ENCODE results near the gene ITM2B. TPM values are rescaled to one million over a fixed set of nuclear protein-coding genes. Genes with fewer than 3 reads are reported as not detected.

Gene ITM2B
- total and polyA plus RNA-seq, 8 donors, result 114 to 361 (median 186) TPM

DNA sequence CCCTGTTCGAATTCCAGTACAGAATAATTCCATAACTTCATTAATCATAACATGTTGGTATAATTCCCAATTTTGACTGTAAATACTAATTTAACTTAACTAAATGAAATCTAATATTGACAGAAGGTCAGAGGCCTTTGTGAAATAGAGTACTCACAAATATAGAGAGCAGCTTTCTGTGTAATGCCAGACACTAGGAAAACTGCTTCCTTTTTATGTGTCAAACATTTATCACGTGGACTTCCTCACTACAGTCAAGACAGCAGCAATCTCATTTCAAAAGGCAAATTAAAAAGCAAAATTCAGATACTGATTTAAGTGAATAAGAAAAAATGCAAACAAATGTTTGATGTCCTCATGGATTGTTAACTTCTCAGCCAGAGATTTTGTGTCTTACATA, 13.1 kb downstream of the ITM2B start:
- TF ChIP-seq, protein P1, sequence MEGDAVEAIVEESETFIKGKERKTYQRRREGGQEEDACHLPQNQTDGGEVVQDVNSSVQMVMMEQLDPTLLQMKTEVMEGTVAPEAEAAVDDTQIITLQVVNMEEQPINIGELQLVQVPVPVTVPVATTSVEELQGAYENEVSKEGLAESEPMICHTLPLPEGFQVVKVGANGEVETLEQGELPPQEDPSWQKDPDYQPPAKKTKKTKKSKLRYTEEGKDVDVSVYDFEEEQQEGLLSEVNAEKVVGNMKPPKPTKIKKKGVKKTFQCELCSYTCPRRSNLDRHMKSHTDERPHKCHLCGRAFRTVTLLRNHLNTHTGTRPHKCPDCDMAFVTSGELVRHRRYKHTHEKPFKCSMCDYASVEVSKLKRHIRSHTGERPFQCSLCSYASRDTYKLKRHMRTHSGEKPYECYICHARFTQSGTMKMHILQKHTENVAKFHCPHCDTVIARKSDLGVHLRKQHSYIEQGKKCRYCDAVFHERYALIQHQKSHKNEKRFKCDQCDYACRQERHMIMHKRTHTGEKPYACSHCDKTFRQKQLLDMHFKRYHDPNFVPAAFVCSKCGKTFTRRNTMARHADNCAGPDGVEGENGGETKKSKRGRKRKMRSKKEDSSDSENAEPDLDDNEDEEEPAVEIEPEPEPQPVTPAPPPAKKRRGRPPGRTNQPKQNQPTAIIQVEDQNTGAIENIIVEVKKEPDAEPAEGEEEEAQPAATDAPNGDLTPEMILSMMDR (IDR thresholded peaks at IDR 0.05), result no peak
- peaks cover 28 to 38% (median 30%) of the 10 kb centered on the region in 3 donors for H3K4me1 ChIP-seq
- ATAC-seq (peak in 1 of 4 donors; percentile 40), FAIRE-seq (no peak), DNase-seq (no peak)
- H3K9me3 ChIP-seq, result no peaks in the 10 kb centered on the region
- no peak overlapping the region for H3K27ac ChIP-seq
- WGBS, 2 donors, result 45 to 51% methylated on average over 2 of the region's 2 CpGs
- H3K27me3 ChIP-seq, result no peaks in the 10 kb centered on the region
- peaks cover 0 to under 1% (median 0%) of the 10 kb centered on the region in 3 donors for H3K36me3 ChIP-seq
- H3K4me3 ChIP-seq, result no peak overlapping the region
- intact Hi-C loops (cut with DNase I), result loop anchor here in 1 of 3 donors (10.0 kb wide), 1 partner anchor 49 kb away; no protein-coding TSS in a partner anchor

GRCh38 chr13:48249018-48249417, 16.0 kb downstream of the ITM2B start:
- Histone ChIP-seq H3K27me3 (no peaks in the 10 kb centered on the region), H3K9me3 (no peaks in the 10 kb centered on the region), H3K4me1 (peaks cover 20 to 43% (median 33%) of the 10 kb centered on the region in 3 donors), H3K4me3 (no peak overlapping the region), H3K27ac (no peak overlapping the region), H3K36me3 (no peaks in the 10 kb centered on the region)
- intact Hi-C loops (cut with DNase I), result loop anchor here in 1 of 3 donors (10.0 kb wide), 1 partner anchor 46 kb away; no protein-coding TSS in a partner anchor
- no peak for ATAC-seq
- no peak for FAIRE-seq
- 92 to 95% methylated on average over 2 of the region's 2 CpGs for WGBS, 2 donors
- TF ChIP-seq, protein P1 (IDR thresholded peaks at IDR 0.05), result no peak
- DNase-seq, result no peak

DNA sequence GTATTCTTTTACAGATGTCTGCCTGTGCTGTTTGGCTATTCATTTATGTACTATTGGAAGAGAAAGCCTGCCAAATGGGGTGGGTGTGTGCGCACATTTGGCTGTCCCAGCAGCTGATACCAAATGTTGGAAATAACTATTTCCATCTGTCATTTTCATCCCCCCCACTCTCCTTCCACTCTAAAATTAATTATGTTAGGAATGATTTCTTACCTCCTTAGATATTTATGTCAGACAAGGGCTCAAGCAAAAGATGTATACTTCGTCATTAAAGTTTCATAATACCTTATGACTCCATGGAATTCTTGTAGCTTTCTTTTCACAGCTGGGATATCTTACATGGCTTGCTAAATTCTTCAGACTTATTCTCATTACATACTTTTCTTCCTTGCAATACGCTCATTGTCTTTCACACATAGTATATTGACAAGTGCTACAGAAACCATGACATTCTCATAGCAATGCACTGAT, 18.6 kb downstream of the ITM2B start:
- H3K4me3 ChIP-seq, result no peak overlapping the region
- TF ChIP-seq, protein P1 (IDR thresholded peaks at IDR 0.05), result no peak
- WGBS, 2 donors, result 72 to 78% methylated on average over 3 of the region's 3 CpGs
- no peak for FAIRE-seq
- H3K27ac ChIP-seq, result no peak overlapping the region
- ATAC-seq, result peak in 2 of 4 donors; percentile 13 to 16
- no peaks in the 10 kb centered on the region for H3K9me3 ChIP-seq
- peaks cover 0 to 19% (median 0%) of the 10 kb centered on the region in 3 donors for H3K36me3 ChIP-seq
- DNase-seq, result no peak
- intact Hi-C loops (cut with DNase I), result no loop called here
- peaks cover 19 to 49% (median 28%) of the 10 kb centered on the region in 3 donors for H3K4me1 ChIP-seq
- no peaks in the 10 kb centered on the region for H3K27me3 ChIP-seq

GRCh38 chr13:48252176-48252575, 19.2 kb downstream of the ITM2B start:
- H3K9me3 ChIP-seq, result no peaks in the 10 kb centered on the region
- 92 to 98% methylated on average over 10 of the region's 10 CpGs for WGBS, 2 donors
- peaks cover 19 to 53% (median 28%) of the 10 kb centered on the region in 3 donors for H3K4me1 ChIP-seq
- TF ChIP-seq, protein P1 (IDR thresholded peaks at IDR 0.05), result no peak
- no peak overlapping the region for H3K4me3 ChIP-seq
- H3K27me3 ChIP-seq, result no peaks in the 10 kb centered on the region
- intact Hi-C loops (cut with DNase I), result no loop called here
- DNase-seq (no peak), FAIRE-seq (no peak), ATAC-seq (no peak)
- no peak overlapping the region for H3K27ac ChIP-seq
- H3K36me3 ChIP-seq, result peaks cover 0 to 22% (median 0%) of the 10 kb centered on the region in 3 donors

DNA sequence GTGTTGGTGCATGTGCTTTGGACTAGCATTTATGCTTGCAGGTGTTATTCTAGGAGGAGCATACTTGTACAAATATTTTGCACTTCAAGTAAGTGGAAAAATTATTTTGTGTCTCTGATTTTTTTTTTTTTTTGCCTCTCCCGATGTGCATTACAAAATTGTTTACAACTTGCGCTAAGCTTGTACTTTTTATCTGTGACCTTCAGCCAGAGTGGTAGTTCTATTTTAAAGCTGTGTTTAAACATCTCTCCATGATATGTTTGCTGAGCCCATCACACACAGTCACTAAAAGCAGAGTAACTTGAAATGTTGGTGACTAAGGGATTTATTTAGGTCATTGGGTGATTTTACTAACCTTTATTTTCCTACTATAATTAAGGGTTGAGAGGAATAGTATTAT, 20.8 kb downstream of the ITM2B start:
- Histone ChIP-seq H3K27me3 (no peaks in the 10 kb centered on the region), H3K4me1 (peaks cover 34 to 60% (median 37%) of the 10 kb centered on the region in 3 donors), H3K36me3 (peaks cover 0 to 39% (median 0%) of the 10 kb centered on the region in 3 donors), H3K4me3 (no peak overlapping the region), H3K27ac (no peak overlapping the region), H3K9me3 (no peaks in the 10 kb centered on the region)
- TF ChIP-seq, protein P1 (IDR thresholded peaks at IDR 0.05), result no peak
- 24% methylated on average over 2 of the region's 2 CpGs for WGBS, 2 donors
- DNase-seq (no peak), ATAC-seq (peak; percentile 51 to 80 (median 68)), FAIRE-seq (no peak)
- intact Hi-C loops (cut with DNase I), result no loop called here
